Transverse colon (tissue), 4 donors: ENCODE measurements around the gene PLA2G12A. TPM values are rescaled to one million over a fixed set of nuclear protein-coding genes. Genes with fewer than 3 reads are reported as not detected.

ENCODE experiments used
- DNase-seq: peaks from one replicate; pipeline ENCODE4 v3.0.0-alpha.2; 2019
- H3K27ac ChIP-seq, 4 donors: fragments of 200-600 bp; sonication (generic); 2 replicates each; pipeline ENCODE4 v1.5.1; 2016 to 2018; ENCODE audit warnings: inconsistent platforms in 4 of 4
- H3K27me3 ChIP-seq: fragments of 200-600 bp; sonication (generic); 2 replicates; pipeline ENCODE4 v1.5.1; 2017; ENCODE audit warnings: inconsistent platforms
- H3K36me3 ChIP-seq, 4 donors: fragments of 200-600 bp; sonication (generic); 2 replicates each; pipeline ENCODE4 v1.5.1; 2017 to 2019; ENCODE audit warnings: inconsistent platforms in 4 of 4
- H3K4me1 ChIP-seq, 4 donors: fragments of 200-600 bp; sonication (generic); 2 replicates each; pipeline ENCODE4 v1.5.1; 2017 to 2020; ENCODE audit warnings: inconsistent platforms in 4 of 4
- H3K4me3 ChIP-seq, 4 donors: fragments of 200-600 bp; sonication (generic); 1 replicate in 1 of 4; 2 replicates in 3 of 4; pipeline versions ENCODE4 v1.5.1 to v1.6.1; 2017 to 2019; ENCODE audit warnings: inconsistent platforms in 4 of 4
- H3K9me3 ChIP-seq, 2 donors: fragments of 200-600 bp; sonication (generic); 2 replicates each; pipeline ENCODE4 v1.5.1; 2017 to 2019; ENCODE audit warnings: inconsistent platforms in 2 of 2
- CTCF ChIP-seq, 5 experiments: fragments of 200-600 bp in 3 of 5; fragments of 450-650 bp in 2 of 5; sonication (generic) in 3 of 5; IDR thresholded peaks; 1 replicate in 2 of 5; 2 replicates in 3 of 5; pipeline ENCODE4 v1.5.1; 2016 to 2017; ENCODE audit warnings: antibody characterized with exemption in 5 of 5, inconsistent platforms in 3 of 5, mild to moderate bottlenecking in 2 of 5, moderate library complexity in 1 of 5
- EP300 ChIP-seq: sonication (generic); formaldehyde crosslinking; IDR thresholded peaks from one replicate; pipeline ENCODE4 v1.6.1; 2017; ENCODE audit warnings: antibody characterized with exemption, low read depth
- POLR2A ChIP-seq: fragments of 450-650 bp; IDR thresholded peaks from one replicate; pipeline ENCODE4 v1.6.1; 2016; ENCODE audit warnings: antibody characterized with exemption, mild to moderate bottlenecking, moderate library complexity
- POLR2AphosphoS5 ChIP-seq, 3 donors: sonication (generic); formaldehyde crosslinking; IDR thresholded peaks; one replicate each; pipeline ENCODE4 v1.6.1; 2016; ENCODE audit warnings: antibody characterized with exemption in 3 of 3
- WGBS, 2 donors: methylation state at CpG; one replicate each; pipeline ENCODE4 v1.1.5; 2018; ENCODE audit warnings: low coverage in 1 of 2; 5-methylcytosine and 5-hydroxymethylcytosine counted together
- in situ Hi-C, 4 donors: fragments of 200-750 bp; cut with MboI; loops; one replicate each; pipeline versions ENCODE4 v1.15.0 to v1.15.1; 2017; ENCODE audit warnings: low sequenced_read_pairs in 3 of 4, low pct_ligation_motif_present in 1 of 4, low pct_unique_long_range_greater_than_20kb in 1 of 4
- intact Hi-C: fragments of 100-400 bp; cut with DNase I; formaldehyde crosslinking; loops from one replicate; pipeline ENCODE4 v1.15.1; 2023; ENCODE audit warnings: low total_unique reads
- total RNA-seq, 4 donors: library from RNA; depleted of rRNA; stranded (reverse); fragments of >200 nt; gene quantifications; one replicate each; pipeline ENCODE4 v1.1.0, GENCODE V29; 2016

Gene PLA2G12A
- total RNA-seq, 4 donors from 2014 or later = 17.3 to 42.6 (median 29.7) TPM

- intact Hi-C loops = loop anchor here (10.0 kb wide), 1 partner anchor 106 kb away; the partner anchor contains the start of gene GAR1
- TF ChIP-seq CTCF (IDR thresholded peaks at IDR 0.05) = no peak
- no peak for TF ChIP-seq POLR2AphosphoS5 (IDR thresholded peaks at IDR 0.05)
- TF ChIP-seq EP300 = no peak
- TF ChIP-seq POLR2A = no peak
- no peaks in the 10 kb centered on the region for H3K9me3 ChIP-seq
- in situ Hi-C loops = loop anchor here in 3 of 4 donors (25.0 kb wide), 2 partner anchors 103 to 272 kb away; partner anchors contain the start of genes SEC24B (in 3 of the 3), CFI (in 2 of the 3) and GAR1 (in 2 of the 3)
- no peak overlapping the region for H3K4me3 ChIP-seq
- H3K27ac ChIP-seq = no peak overlapping the region
- peaks cover 0 to 14% (median 8%) of the 10 kb centered on the region in 4 donors for H3K4me1 ChIP-seq
- 78% methylated on average over 1 of the region's 1 CpG; no CpG with 5 or more reads in 1 of the 2 donors for WGBS, 2 donors
- no peak for DNase-seq
- peaks cover 0 to 5% (median under 1%) of the 10 kb centered on the region in 4 donors for H3K36me3 ChIP-seq
- H3K27me3 ChIP-seq = no peaks in the 10 kb centered on the region
Measured at GRCh38 chr4:109708990-109709389, 20.9 kb downstream of the PLA2G12A start.

- in situ Hi-C loops (loop anchor here in 3 of 4 donors (25.0 kb wide), 2 partner anchors 104 to 271 kb away; partner anchors contain the start of genes SEC24B (in 3 of the 3), CFI (in 2 of the 3) and GAR1 (in 2 of the 3)), intact Hi-C loops (loop anchor here (10.0 kb wide), 1 partner anchor 106 kb away; the partner anchor contains the start of gene GAR1)
- WGBS, 2 donors = 60 to 80% methylated on average over 1 to 2 of the region's 2 CpGs
- Histone ChIP-seq H3K27me3 (no peaks in the 10 kb centered on the region), H3K4me1 (peaks cover 0 to 19% (median 8%) of the 10 kb centered on the region in 4 donors), H3K4me3 (no peak overlapping the region), H3K9me3 (no peaks in the 10 kb centered on the region), H3K27ac (no peak overlapping the region), H3K36me3 (peaks cover 0 to 5% (median 0%) of the 10 kb centered on the region in 4 donors)
- no peak for TF ChIP-seq POLR2A
- no peak for TF ChIP-seq CTCF (IDR thresholded peaks at IDR 0.05)
- no peak for TF ChIP-seq POLR2AphosphoS5 (IDR thresholded peaks at IDR 0.05)
- TF ChIP-seq EP300 = no peak
- no peak for DNase-seq
Measured at GRCh38 chr4:109708435-109708834, 21.4 kb downstream of the PLA2G12A start.

GRCh38 chr4:109703664-109704361, 26.1 kb downstream of the PLA2G12A start:
- intact Hi-C loops = loop anchor here (10.0 kb wide), 1 partner anchor 111 kb away; the partner anchor contains the start of gene GAR1
- DNase-seq = no peak
- Histone ChIP-seq H3K36me3 (no peaks in the 10 kb centered on the region), H3K4me1 (peaks cover 6 to 52% (median 27%) of the 10 kb centered on the region in 4 donors), H3K27ac (peak overlapping the region; percentile 91 to 95 (median 93)), H3K27me3 (no peaks in the 10 kb centered on the region), H3K9me3 (no peaks in the 10 kb centered on the region), H3K4me3 (peak overlapping the region; percentile 57 to 83 (median 71))
- no peak for TF ChIP-seq POLR2AphosphoS5 (IDR thresholded peaks at IDR 0.05)
- TF ChIP-seq CTCF (IDR thresholded peaks at IDR 0.05) = no peak
- no peak for TF ChIP-seq POLR2A
- TF ChIP-seq EP300 = no peak
- in situ Hi-C loops = loop anchor here in 3 of 4 donors (25.0 kb wide), 2 partner anchors 108 to 267 kb away; partner anchors contain the start of genes SEC24B (in 3 of the 3), CFI (in 2 of the 3) and GAR1 (in 2 of the 3)
- WGBS, 2 donors = 16 to 23% methylated on average over 5 to 11 of the region's 11 CpGs
